ENCODE results near the gene RGL1. TPM values are rescaled to one million over a fixed set of nuclear protein-coding genes. Genes with fewer than 3 reads are reported as not detected.

Gene RGL1
- total RNA-seq, 1 experiment from 2014 or later: 0.92 TPM

DNA sequence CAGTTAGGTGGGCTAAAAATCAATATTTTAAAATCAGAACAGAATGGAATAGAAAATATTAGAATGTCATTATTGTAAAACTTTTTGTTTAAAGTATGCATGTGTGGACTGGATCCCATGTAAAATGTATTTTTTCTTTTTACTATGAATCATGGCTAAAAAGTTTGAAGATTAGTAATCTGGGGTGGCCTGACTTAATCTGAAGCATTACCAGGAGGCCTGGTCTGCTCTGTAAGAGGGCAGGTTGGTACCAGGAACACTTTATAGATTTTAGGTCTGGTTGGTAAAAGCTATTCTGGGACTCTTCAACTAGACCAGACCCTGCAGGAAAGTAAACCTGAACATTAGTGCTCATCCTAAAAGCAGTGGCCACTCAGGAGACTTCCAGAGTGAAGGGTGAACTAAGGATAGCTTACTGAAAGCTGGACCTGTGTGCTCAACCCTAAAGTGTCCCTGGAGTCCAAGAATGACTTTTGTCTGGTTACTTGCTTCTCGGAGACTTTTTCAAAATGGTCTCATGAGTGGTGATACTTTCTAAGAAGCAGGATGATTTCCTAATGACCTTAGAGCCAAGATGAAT is 16.5 kb downstream of the RGL1 start:
- intact Hi-C loops (cut with micrococcal nuclease; ENCODE audit: unreplicated experiment): no loop called here
- BruUV-seq (replicated peaks): no TSS peak
- TF ChIP-seq SIN3A (IDR thresholded peaks at IDR 0.05; ENCODE audit: borderline replicate concordance, insufficient read depth, low read depth, low read length) (no peak), POLR2AphosphoS5 (IDR thresholded peaks at IDR 0.05; ENCODE audit: low read depth, low read length) (no peak), TCF7L2 (IDR thresholded peaks at IDR 0.05; ENCODE audit: low read depth, low read length) (no peak)
- TF ChIP-seq, protein P1, sequence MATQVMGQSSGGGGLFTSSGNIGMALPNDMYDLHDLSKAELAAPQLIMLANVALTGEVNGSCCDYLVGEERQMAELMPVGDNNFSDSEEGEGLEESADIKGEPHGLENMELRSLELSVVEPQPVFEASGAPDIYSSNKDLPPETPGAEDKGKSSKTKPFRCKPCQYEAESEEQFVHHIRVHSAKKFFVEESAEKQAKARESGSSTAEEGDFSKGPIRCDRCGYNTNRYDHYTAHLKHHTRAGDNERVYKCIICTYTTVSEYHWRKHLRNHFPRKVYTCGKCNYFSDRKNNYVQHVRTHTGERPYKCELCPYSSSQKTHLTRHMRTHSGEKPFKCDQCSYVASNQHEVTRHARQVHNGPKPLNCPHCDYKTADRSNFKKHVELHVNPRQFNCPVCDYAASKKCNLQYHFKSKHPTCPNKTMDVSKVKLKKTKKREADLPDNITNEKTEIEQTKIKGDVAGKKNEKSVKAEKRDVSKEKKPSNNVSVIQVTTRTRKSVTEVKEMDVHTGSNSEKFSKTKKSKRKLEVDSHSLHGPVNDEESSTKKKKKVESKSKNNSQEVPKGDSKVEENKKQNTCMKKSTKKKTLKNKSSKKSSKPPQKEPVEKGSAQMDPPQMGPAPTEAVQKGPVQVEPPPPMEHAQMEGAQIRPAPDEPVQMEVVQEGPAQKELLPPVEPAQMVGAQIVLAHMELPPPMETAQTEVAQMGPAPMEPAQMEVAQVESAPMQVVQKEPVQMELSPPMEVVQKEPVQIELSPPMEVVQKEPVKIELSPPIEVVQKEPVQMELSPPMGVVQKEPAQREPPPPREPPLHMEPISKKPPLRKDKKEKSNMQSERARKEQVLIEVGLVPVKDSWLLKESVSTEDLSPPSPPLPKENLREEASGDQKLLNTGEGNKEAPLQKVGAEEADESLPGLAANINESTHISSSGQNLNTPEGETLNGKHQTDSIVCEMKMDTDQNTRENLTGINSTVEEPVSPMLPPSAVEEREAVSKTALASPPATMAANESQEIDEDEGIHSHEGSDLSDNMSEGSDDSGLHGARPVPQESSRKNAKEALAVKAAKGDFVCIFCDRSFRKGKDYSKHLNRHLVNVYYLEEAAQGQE (IDR thresholded peaks at IDR 0.05; ENCODE audit: insufficient read depth in 1 of 2, low read depth in 2 of 2, low read length in 1 of 2): no peak
- TF ChIP-seq, protein P2, sequence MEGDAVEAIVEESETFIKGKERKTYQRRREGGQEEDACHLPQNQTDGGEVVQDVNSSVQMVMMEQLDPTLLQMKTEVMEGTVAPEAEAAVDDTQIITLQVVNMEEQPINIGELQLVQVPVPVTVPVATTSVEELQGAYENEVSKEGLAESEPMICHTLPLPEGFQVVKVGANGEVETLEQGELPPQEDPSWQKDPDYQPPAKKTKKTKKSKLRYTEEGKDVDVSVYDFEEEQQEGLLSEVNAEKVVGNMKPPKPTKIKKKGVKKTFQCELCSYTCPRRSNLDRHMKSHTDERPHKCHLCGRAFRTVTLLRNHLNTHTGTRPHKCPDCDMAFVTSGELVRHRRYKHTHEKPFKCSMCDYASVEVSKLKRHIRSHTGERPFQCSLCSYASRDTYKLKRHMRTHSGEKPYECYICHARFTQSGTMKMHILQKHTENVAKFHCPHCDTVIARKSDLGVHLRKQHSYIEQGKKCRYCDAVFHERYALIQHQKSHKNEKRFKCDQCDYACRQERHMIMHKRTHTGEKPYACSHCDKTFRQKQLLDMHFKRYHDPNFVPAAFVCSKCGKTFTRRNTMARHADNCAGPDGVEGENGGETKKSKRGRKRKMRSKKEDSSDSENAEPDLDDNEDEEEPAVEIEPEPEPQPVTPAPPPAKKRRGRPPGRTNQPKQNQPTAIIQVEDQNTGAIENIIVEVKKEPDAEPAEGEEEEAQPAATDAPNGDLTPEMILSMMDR (IDR thresholded peaks at IDR 0.05): no peak
- ATAC-seq: no peak
- Histone ChIP-seq H3K4me3 (ENCODE audit: low read depth in 2 of 2, low read length in 2 of 2) (no peak overlapping the region), H3K36me3 (ENCODE audit: control insufficient read depth, insufficient read depth, low read length) (no peaks in the 10 kb centered on the region), H3K4me1 (ENCODE audit: control insufficient read depth, insufficient read depth, low read length) (no peaks in the 10 kb centered on the region), H3K27ac (ENCODE audit: low read length) (no peak overlapping the region), H3K27me3 (ENCODE audit: control insufficient read depth, insufficient read depth, low read length) (no peaks in the 10 kb centered on the region), H3K9me3 (ENCODE audit: control insufficient read depth, insufficient read depth, low read depth, low read length) (no peaks in the 10 kb centered on the region)
- no peak for DNase-seq (ENCODE audit: low read depth, low spot score)
- CTCF ChIA-PET: no interaction called here
- in situ Hi-C loops (cut with HindIII; ENCODE audit: low pct_unique_long_range_greater_than_20kb, low sequenced_read_pairs): no loop called here
- POLR2A ChIA-PET: no interaction called here

DNA sequence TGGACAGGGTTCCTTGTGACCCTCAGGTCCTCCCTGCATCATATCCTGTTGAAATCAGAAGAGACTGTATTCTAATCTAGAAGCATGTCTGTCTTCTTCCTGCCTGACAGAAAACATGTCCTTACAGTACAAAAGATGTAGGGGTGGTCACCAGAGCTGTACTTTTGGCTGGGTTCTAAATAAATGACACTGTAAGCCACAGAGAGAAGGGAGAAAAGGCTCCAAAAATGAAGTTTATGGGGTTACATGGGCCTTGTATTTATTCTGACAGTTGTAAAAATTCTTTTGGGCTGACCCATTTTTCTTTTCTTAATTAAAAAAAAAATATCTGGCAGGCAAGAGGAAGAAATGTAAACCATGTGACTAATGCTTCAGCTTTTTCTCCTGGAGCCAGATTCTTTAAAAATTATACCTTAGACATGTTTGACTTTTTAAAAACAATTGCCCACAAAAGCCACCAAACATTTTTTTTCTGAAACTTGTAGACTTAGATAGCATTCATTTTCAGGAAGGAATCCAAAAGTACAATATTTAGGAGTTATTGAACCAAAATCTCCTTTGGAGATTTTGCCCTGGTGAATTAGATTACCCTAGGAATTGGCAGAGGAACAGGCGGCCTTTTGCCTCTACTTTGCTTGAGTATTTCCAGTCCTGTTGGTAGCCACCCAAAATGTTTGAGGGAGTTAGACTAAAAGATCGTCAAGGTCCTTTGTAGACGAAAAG is 17.1 kb downstream of the RGL1 start:
- ATAC-seq: no peak
- H3K36me3 ChIP-seq (ENCODE audit: control insufficient read depth, insufficient read depth, low read length): no peaks in the 10 kb centered on the region
- in situ Hi-C loops (cut with HindIII; ENCODE audit: low pct_unique_long_range_greater_than_20kb, low sequenced_read_pairs): no loop called here

More for the DNA sequence above, 17.1 kb downstream of the RGL1 start:
- intact Hi-C loops (cut with micrococcal nuclease; ENCODE audit: unreplicated experiment): no loop called here
- ChIA-PET POLR2A (no interaction called here), CTCF (interaction anchor here (0.6 kb wide), 1 partner anchor 122 kb away, joined by 3 read pairs; no protein-coding TSS in a partner anchor)
- TF ChIP-seq, protein P1 (IDR thresholded peaks at IDR 0.05; ENCODE audit: insufficient read depth in 1 of 2, low read depth in 2 of 2, low read length in 1 of 2): no peak
- TF ChIP-seq POLR2AphosphoS5 (IDR thresholded peaks at IDR 0.05; ENCODE audit: low read depth, low read length): no peak
- TF ChIP-seq SIN3A (IDR thresholded peaks at IDR 0.05; ENCODE audit: borderline replicate concordance, insufficient read depth, low read depth, low read length): no peak
- TF ChIP-seq, protein P2 (IDR thresholded peaks at IDR 0.05): no peak
- no peak for TF ChIP-seq TCF7L2 (IDR thresholded peaks at IDR 0.05; ENCODE audit: low read depth, low read length)
- no peak overlapping the region for H3K4me3 ChIP-seq (ENCODE audit: low read depth in 2 of 2, low read length in 2 of 2)
- no TSS peak for BruUV-seq (replicated peaks)
- no peak overlapping the region for H3K27ac ChIP-seq (ENCODE audit: low read length)
- H3K4me1 ChIP-seq (ENCODE audit: control insufficient read depth, insufficient read depth, low read length): no peaks in the 10 kb centered on the region
- H3K27me3 ChIP-seq (ENCODE audit: control insufficient read depth, insufficient read depth, low read length): no peaks in the 10 kb centered on the region
- H3K9me3 ChIP-seq (ENCODE audit: control insufficient read depth, insufficient read depth, low read depth, low read length): no peaks in the 10 kb centered on the region
- DNase-seq (ENCODE audit: low read depth, low spot score): no peak
